ENCODE measurements around the gene AMN.

The AMN gene

GRCh38 chr14:102903248-102903888, 19.1 kb upstream of the AMN start:
- H3K27me3 ChIP-seq (replicated peaks; ENCODE audit: insufficient read depth, low read length): no peaks in the 10 kb centered on the region
- H3K9ac ChIP-seq (ENCODE audit: low read length): no peak overlapping the region
- no peak overlapping the region; the same call in 1 of the 2 replicates for H3K27ac ChIP-seq (ENCODE audit: low read length)
- H3F3A ChIP-seq (ENCODE audit: insufficient read depth, low read length): peaks cover 18% of the 10 kb centered on the region
- TF ChIP-seq EZH2 (optimal IDR thresholded peaks at IDR 0.05; ENCODE audit: low read depth, low read length) (no peak), EZH2phosphoT487 (IDR thresholded peaks at IDR 0.05; ENCODE audit: low read length) (no peak), CTCF (IDR thresholded peaks at IDR 0.05; ENCODE audit: low read length) (no peak)
- no peak overlapping the region for H2AFZ ChIP-seq (ENCODE audit: low read length)
- no peak overlapping the region for H3K4me3 ChIP-seq (ENCODE audit: low read length)
- H3K79me2 ChIP-seq (ENCODE audit: low read length): peaks cover 10% of the 10 kb centered on the region
- DNase-seq: no peak
- no peaks in the 10 kb centered on the region for H3K9me2 ChIP-seq (replicated peaks; ENCODE audit: insufficient read depth, low read length)
- H3K4me2 ChIP-seq (ENCODE audit: low read depth, low read length): no peak overlapping the region
- H3K36me3 ChIP-seq (replicated peaks; ENCODE audit: insufficient read depth, low read length): no peaks in the 10 kb centered on the region
- H4K20me1 ChIP-seq (ENCODE audit: insufficient read depth, low read length): no peaks in the 10 kb centered on the region
- no peaks in the 10 kb centered on the region for H3K9me3 ChIP-seq (replicated peaks; ENCODE audit: insufficient read depth, low read length)
- H3K4me1 ChIP-seq (ENCODE audit: low read length): peaks cover 22% of the 10 kb centered on the region

- TF ChIP-seq EZH2 (optimal IDR thresholded peaks at IDR 0.05; ENCODE audit: low read depth, low read length) (no peak), EZH2phosphoT487 (IDR thresholded peaks at IDR 0.05; ENCODE audit: low read length) (no peak), CTCF (IDR thresholded peaks at IDR 0.05; ENCODE audit: low read length) (no peak)
- Histone ChIP-seq H3K27ac (ENCODE audit: low read length) (no peak overlapping the region), H3K27me3 (replicated peaks; ENCODE audit: insufficient read depth, low read length) (no peaks in the 10 kb centered on the region), H3K36me3 (replicated peaks; ENCODE audit: insufficient read depth, low read length) (no peaks in the 10 kb centered on the region), H3F3A (ENCODE audit: insufficient read depth, low read length) (peaks cover 18% of the 10 kb centered on the region), H3K4me2 (ENCODE audit: low read depth, low read length) (no peak overlapping the region), H3K9me2 (replicated peaks; ENCODE audit: insufficient read depth, low read length) (no peaks in the 10 kb centered on the region), H3K9me3 (replicated peaks; ENCODE audit: insufficient read depth, low read length) (no peaks in the 10 kb centered on the region), H3K4me3 (ENCODE audit: low read length) (no peak overlapping the region), H3K9ac (ENCODE audit: low read length) (no peak overlapping the region), H3K79me2 (ENCODE audit: low read length) (peaks cover 10% of the 10 kb centered on the region), H2AFZ (ENCODE audit: low read length) (no peak overlapping the region), H3K4me1 (ENCODE audit: low read length) (peaks cover 22% of the 10 kb centered on the region), H4K20me1 (ENCODE audit: insufficient read depth, low read length) (no peaks in the 10 kb centered on the region)
- no peak for DNase-seq
These were observed 18.5 kb upstream of the AMN start for GRCh38 chr14:102903889-102904512.

GRCh38 chr14:102905116-102906108, 17.1 kb upstream of the AMN start:
- peaks cover 10% of the 10 kb centered on the region for H3K79me2 ChIP-seq (ENCODE audit: low read length)
- H3K4me1 ChIP-seq (ENCODE audit: low read length): peaks cover 20% of the 10 kb centered on the region
- no peak overlapping the region for H3K4me3 ChIP-seq (ENCODE audit: low read length)
- H3K9me3 ChIP-seq (replicated peaks; ENCODE audit: insufficient read depth, low read length): no peaks in the 10 kb centered on the region
- H3K36me3 ChIP-seq (replicated peaks; ENCODE audit: insufficient read depth, low read length): no peaks in the 10 kb centered on the region
- no peaks in the 10 kb centered on the region for H3K9me2 ChIP-seq (replicated peaks; ENCODE audit: insufficient read depth, low read length)
- no peak for TF ChIP-seq EZH2phosphoT487 (IDR thresholded peaks at IDR 0.05; ENCODE audit: low read length)
- TF ChIP-seq EZH2 (optimal IDR thresholded peaks at IDR 0.05; ENCODE audit: low read depth, low read length): no peak
- no peak for TF ChIP-seq CTCF (IDR thresholded peaks at IDR 0.05; ENCODE audit: low read length)
- no peak overlapping the region for H2AFZ ChIP-seq (ENCODE audit: low read length)
- peaks cover 16% of the 10 kb centered on the region for H3F3A ChIP-seq (ENCODE audit: insufficient read depth, low read length)
- H3K9ac ChIP-seq (ENCODE audit: low read length): no peak overlapping the region
- H4K20me1 ChIP-seq (ENCODE audit: insufficient read depth, low read length): no peaks in the 10 kb centered on the region
- no peak overlapping the region for H3K4me2 ChIP-seq (ENCODE audit: low read depth, low read length)
- H3K27ac ChIP-seq (ENCODE audit: low read length): no peak overlapping the region
- DNase-seq: no peak
- no peaks in the 10 kb centered on the region for H3K27me3 ChIP-seq (replicated peaks; ENCODE audit: insufficient read depth, low read length)

Measured in MM.1S (cell line).